Measurements from ENCODE around the gene STAG1. TPM values are rescaled to one million over a fixed set of nuclear protein-coding genes. Genes with fewer than 3 reads are reported as not detected.

STAG1 gene
- total and polyA plus RNA-seq, 2 experiments from 2014 or later, result 9.0 to 21.9 TPM

DNA sequence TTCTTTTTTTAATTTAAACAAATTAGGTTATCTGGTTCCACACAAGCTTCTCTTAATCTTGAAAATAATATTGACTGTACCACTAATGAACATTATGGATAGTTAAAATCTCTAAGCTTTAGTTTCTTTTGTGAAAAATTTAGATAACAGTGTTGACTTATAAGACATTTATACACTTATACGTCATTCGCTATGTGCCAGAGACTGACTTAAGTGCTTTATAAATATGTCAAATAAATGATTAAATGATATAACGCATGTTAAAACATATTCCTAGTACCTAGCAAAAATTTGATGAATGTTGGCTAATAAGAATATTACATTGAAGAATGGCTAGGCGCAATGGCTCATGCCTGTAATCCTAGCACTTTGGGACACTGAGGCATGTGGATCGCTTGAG lies 405.7 kb downstream of the STAG1 start:
- H3K4me1 Mint-ChIP-seq, result peaks cover 10% of the 10 kb centered on the region; the same call in 2 of the 3 replicates
- DNase-seq (ENCODE audit: low spot score), result no peak

More for the DNA sequence above, 405.7 kb downstream of the STAG1 start:
- Mint-ChIP-seq H3K27me3 (ENCODE audit: insufficient read depth, low read depth, poor library complexity) (peaks cover 5% of the 10 kb centered on the region), H3K27ac (no peak overlapping the region), H3K9me3 (no peaks in the 10 kb centered on the region; the same call in 2 of the 3 replicates), H3K36me3 (ENCODE audit: low read depth) (peaks cover 8% of the 10 kb centered on the region; the same call in 1 of the 3 replicates), H3K4me3 (no peak overlapping the region)
- no peaks in the 10 kb centered on the region for H3K36me3 ChIP-seq (ENCODE audit: insufficient read depth)
- no peak overlapping the region for H3K4me3 ChIP-seq
- H2AFZ ChIP-seq, result no peak overlapping the region
- H3K4me2 ChIP-seq, result no peak overlapping the region
- TF ChIP-seq, protein P1, sequence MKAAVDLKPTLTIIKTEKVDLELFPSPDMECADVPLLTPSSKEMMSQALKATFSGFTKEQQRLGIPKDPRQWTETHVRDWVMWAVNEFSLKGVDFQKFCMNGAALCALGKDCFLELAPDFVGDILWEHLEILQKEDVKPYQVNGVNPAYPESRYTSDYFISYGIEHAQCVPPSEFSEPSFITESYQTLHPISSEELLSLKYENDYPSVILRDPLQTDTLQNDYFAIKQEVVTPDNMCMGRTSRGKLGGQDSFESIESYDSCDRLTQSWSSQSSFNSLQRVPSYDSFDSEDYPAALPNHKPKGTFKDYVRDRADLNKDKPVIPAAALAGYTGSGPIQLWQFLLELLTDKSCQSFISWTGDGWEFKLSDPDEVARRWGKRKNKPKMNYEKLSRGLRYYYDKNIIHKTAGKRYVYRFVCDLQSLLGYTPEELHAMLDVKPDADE (IDR thresholded peaks at IDR 0.05), result no peak
- TF ChIP-seq EZH2 (IDR thresholded peaks at IDR 0.05; ENCODE audit: low read depth, unreplicated experiment) (no peak), POLR2AphosphoS5 (IDR thresholded peaks at IDR 0.05; ENCODE audit: low read depth) (no peak), CREB1 (CRISPR knock-in tag; IDR thresholded peaks at IDR 0.05; ENCODE audit: low read depth) (no peak), JUNB (IDR thresholded peaks at IDR 0.05; ENCODE audit: unreplicated experiment) (no peak), EZH2phosphoT487 (IDR thresholded peaks at IDR 0.05; ENCODE audit: unreplicated experiment) (no peak), ZNF331 (CRISPR knock-in tag; IDR thresholded peaks at IDR 0.05; ENCODE audit: low read depth) (no peak), ZNF114 (CRISPR knock-in tag; IDR thresholded peaks at IDR 0.05) (no peak), STAT1 (IDR thresholded peaks at IDR 0.05; ENCODE audit: unreplicated experiment) (no peak), NANOG (IDR thresholded peaks at IDR 0.05; ENCODE audit: borderline replicate concordance) (no peak)
- TF ChIP-seq, protein P2, sequence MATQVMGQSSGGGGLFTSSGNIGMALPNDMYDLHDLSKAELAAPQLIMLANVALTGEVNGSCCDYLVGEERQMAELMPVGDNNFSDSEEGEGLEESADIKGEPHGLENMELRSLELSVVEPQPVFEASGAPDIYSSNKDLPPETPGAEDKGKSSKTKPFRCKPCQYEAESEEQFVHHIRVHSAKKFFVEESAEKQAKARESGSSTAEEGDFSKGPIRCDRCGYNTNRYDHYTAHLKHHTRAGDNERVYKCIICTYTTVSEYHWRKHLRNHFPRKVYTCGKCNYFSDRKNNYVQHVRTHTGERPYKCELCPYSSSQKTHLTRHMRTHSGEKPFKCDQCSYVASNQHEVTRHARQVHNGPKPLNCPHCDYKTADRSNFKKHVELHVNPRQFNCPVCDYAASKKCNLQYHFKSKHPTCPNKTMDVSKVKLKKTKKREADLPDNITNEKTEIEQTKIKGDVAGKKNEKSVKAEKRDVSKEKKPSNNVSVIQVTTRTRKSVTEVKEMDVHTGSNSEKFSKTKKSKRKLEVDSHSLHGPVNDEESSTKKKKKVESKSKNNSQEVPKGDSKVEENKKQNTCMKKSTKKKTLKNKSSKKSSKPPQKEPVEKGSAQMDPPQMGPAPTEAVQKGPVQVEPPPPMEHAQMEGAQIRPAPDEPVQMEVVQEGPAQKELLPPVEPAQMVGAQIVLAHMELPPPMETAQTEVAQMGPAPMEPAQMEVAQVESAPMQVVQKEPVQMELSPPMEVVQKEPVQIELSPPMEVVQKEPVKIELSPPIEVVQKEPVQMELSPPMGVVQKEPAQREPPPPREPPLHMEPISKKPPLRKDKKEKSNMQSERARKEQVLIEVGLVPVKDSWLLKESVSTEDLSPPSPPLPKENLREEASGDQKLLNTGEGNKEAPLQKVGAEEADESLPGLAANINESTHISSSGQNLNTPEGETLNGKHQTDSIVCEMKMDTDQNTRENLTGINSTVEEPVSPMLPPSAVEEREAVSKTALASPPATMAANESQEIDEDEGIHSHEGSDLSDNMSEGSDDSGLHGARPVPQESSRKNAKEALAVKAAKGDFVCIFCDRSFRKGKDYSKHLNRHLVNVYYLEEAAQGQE (IDR thresholded peaks at IDR 0.05; ENCODE audit: unreplicated experiment), result no peak
- TF ChIP-seq, protein P3, sequence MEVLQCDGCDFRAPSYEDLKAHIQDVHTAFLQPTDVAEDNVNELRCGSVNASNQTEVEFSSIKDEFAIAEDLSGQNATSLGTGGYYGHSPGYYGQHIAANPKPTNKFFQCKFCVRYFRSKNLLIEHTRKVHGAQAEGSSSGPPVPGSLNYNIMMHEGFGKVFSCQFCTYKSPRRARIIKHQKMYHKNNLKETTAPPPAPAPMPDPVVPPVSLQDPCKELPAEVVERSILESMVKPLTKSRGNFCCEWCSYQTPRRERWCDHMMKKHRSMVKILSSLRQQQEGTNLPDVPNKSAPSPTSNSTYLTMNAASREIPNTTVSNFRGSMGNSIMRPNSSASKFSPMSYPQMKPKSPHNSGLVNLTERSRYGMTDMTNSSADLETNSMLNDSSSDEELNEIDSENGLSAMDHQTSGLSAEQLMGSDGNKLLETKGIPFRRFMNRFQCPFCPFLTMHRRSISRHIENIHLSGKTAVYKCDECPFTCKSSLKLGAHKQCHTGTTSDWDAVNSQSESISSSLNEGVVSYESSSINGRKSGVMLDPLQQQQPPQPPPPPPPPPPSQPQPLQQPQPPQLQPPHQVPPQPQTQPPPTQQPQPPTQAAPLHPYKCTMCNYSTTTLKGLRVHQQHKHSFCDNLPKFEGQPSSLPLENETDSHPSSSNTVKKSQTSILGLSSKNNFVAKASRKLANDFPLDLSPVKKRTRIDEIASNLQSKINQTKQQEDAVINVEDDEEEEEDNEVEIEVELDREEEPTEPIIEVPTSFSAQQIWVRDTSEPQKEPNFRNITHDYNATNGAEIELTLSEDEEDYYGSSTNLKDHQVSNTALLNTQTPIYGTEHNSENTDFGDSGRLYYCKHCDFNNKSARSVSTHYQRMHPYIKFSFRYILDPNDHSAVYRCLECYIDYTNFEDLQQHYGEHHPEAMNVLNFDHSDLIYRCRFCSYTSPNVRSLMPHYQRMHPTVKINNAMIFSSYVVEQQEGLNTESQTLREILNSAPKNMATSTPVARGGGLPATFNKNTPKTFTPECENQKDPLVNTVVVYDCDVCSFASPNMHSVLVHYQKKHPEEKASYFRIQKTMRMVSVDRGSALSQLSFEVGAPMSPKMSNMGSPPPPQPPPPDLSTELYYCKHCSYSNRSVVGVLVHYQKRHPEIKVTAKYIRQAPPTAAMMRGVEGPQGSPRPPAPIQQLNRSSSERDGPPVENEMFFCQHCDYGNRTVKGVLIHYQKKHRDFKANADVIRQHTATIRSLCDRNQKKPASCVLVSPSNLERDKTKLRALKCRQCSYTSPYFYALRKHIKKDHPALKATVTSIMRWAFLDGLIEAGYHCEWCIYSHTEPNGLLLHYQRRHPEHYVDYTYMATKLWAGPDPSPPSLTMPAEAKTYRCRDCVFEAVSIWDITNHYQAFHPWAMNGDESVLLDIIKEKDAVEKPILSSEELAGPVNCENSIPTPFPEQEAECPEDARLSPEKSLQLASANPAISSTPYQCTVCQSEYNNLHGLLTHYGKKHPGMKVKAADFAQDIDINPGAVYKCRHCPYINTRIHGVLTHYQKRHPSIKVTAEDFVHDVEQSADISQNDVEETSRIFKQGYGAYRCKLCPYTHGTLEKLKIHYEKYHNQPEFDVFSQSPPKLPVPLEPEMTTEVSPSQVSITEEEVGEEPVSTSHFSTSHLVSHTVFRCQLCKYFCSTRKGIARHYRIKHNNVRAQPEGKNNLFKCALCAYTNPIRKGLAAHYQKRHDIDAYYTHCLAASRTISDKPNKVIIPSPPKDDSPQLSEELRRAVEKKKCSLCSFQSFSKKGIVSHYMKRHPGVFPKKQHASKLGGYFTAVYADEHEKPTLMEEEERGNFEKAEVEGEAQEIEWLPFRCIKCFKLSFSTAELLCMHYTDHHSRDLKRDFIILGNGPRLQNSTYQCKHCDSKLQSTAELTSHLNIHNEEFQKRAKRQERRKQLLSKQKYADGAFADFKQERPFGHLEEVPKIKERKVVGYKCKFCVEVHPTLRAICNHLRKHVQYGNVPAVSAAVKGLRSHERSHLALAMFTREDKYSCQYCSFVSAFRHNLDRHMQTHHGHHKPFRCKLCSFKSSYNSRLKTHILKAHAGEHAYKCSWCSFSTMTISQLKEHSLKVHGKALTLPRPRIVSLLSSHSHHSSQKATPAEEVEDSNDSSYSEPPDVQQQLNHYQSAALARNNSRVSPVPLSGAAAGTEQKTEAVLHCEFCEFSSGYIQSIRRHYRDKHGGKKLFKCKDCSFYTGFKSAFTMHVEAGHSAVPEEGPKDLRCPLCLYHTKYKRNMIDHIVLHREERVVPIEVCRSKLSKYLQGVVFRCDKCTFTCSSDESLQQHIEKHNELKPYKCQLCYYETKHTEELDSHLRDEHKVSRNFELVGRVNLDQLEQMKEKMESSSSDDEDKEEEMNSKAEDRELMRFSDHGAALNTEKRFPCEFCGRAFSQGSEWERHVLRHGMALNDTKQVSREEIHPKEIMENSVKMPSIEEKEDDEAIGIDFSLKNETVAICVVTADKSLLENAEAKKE (CRISPR knock-in tag; IDR thresholded peaks at IDR 0.05), result no peak
- TF ChIP-seq, protein P4, sequence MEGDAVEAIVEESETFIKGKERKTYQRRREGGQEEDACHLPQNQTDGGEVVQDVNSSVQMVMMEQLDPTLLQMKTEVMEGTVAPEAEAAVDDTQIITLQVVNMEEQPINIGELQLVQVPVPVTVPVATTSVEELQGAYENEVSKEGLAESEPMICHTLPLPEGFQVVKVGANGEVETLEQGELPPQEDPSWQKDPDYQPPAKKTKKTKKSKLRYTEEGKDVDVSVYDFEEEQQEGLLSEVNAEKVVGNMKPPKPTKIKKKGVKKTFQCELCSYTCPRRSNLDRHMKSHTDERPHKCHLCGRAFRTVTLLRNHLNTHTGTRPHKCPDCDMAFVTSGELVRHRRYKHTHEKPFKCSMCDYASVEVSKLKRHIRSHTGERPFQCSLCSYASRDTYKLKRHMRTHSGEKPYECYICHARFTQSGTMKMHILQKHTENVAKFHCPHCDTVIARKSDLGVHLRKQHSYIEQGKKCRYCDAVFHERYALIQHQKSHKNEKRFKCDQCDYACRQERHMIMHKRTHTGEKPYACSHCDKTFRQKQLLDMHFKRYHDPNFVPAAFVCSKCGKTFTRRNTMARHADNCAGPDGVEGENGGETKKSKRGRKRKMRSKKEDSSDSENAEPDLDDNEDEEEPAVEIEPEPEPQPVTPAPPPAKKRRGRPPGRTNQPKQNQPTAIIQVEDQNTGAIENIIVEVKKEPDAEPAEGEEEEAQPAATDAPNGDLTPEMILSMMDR (conservative IDR thresholded peaks at IDR 0.05; ENCODE audit: low read depth in 2 of 2), result no peak
- H3K9me2 ChIP-seq (ENCODE audit: insufficient read depth), result no peaks in the 10 kb centered on the region
- peaks cover 4% of the 10 kb centered on the region; the same call in 1 of the 2 replicates for H3K4me1 ChIP-seq (ENCODE audit: insufficient read depth)
- no peak for ATAC-seq
- H3F3A ChIP-seq (replicated peaks; ENCODE audit: low read depth), result no peaks in the 10 kb centered on the region
- H4K20me1 ChIP-seq (replicated peaks; ENCODE audit: insufficient read depth), result no peaks in the 10 kb centered on the region
- no peaks in the 10 kb centered on the region for H3K27me3 ChIP-seq (ENCODE audit: insufficient read depth)
- H3K79me2 ChIP-seq (replicated peaks; ENCODE audit: insufficient read depth), result no peaks in the 10 kb centered on the region
- H3K27ac ChIP-seq (ENCODE audit: low read depth), result no peak overlapping the region
